DOHH2 (cell line): Measurements from ENCODE around the gene CTNNBL1.

Source experiments
- H3F3A ChIP-seq: fragments of 200-600 bp; sonication (generic), shearing (Covaris generic); 2 replicates; pipeline ENCODE4 v1.6.0; 2016; ENCODE audit warnings: antibody characterized with exemption, mild to moderate bottlenecking; ENCODE audit not compliant: control insufficient read depth, insufficient read depth
- H3K27ac ChIP-seq: fragments of 200-600 bp; sonication (generic); 2 replicates; pipeline ENCODE4 v1.5.1; 2014; ENCODE audit warnings: low read depth, mild to moderate bottlenecking, low read length, moderate library complexity
- H3K27me3 ChIP-seq: fragments of 200-600 bp; sonication (generic); 2 replicates; pipeline ENCODE4 v1.6.1; 2014; ENCODE audit warnings: mild to moderate bottlenecking, low read length, mixed read lengths; ENCODE audit not compliant: control insufficient read depth
- H3K36me3 ChIP-seq: fragments of 200-600 bp; sonication (generic); 2 replicates; pipeline ENCODE4 v1.6.1; 2014; ENCODE audit warnings: mild to moderate bottlenecking, low read length, moderate library complexity, mixed read lengths; ENCODE audit not compliant: control insufficient read depth
- H3K4me1 ChIP-seq: fragments of 200-600 bp; sonication (generic); 2 replicates; pipeline ENCODE4 v1.6.1; 2014; ENCODE audit warnings: mild to moderate bottlenecking, low read length, mixed read lengths; ENCODE audit not compliant: control insufficient read depth
- H3K4me2 ChIP-seq: fragments of 200-600 bp; sonication (generic); 2 replicates; pipeline ENCODE4 v1.6.0; 2014; ENCODE audit warnings: mild to moderate bottlenecking, low read length, moderate library complexity
- H3K4me3 ChIP-seq: fragments of 200-600 bp; sonication (generic); 2 replicates; pipeline ENCODE4 v1.5.1; 2014; ENCODE audit warnings: mild to moderate bottlenecking, low read length, mixed read lengths
- H3K79me2 ChIP-seq: fragments of 200-600 bp; sonication (generic); 2 replicates; pipeline ENCODE4 v1.6.1; 2014; ENCODE audit warnings: mild to moderate bottlenecking, low read length, mixed read lengths; ENCODE audit not compliant: control insufficient read depth
- H3K9me2 ChIP-seq: fragments of 200-600 bp; sonication (generic); replicated peaks from 2 replicates; pipeline ENCODE4 v1.6.1; 2014; ENCODE audit warnings: mild to moderate bottlenecking, low read length, mixed read lengths; ENCODE audit not compliant: control insufficient read depth
- H3K9me3 ChIP-seq: fragments of 200-600 bp; sonication (generic); 2 replicates; pipeline ENCODE4 v1.6.1; 2014; ENCODE audit warnings: antibody characterized with exemption, low read length, mixed read lengths; ENCODE audit not compliant: control insufficient read depth, insufficient read depth
- H4K20me1 ChIP-seq: fragments of 200-600 bp; sonication (generic); 2 replicates; pipeline ENCODE4 v1.6.0; 2014; ENCODE audit warnings: low read depth, mild to moderate bottlenecking, antibody characterized with exemption, low read length, moderate library complexity; ENCODE audit not compliant: control insufficient read depth, insufficient read depth
- EZH2phosphoT487 ChIP-seq: fragments of 200-600 bp; sonication (generic); IDR thresholded peaks from 2 replicates; pipeline ENCODE4 v1.6.1; 2017; ENCODE audit warnings: borderline replicate concordance, mild to moderate bottlenecking, antibody characterized with exemption, low read length, moderate library complexity, mixed read lengths
- TF ChIP-seq, protein P1 (sequence below): fragments of 200-600 bp; sonication (generic); IDR thresholded peaks from one replicate; pipeline ENCODE4 v1.5.1; 2014; ENCODE audit warnings: antibody characterized with exemption, mild to moderate bottlenecking, low read depth, low read length; ENCODE audit not compliant: poor library complexity, severe bottlenecking

CTNNBL1 gene

DNA sequence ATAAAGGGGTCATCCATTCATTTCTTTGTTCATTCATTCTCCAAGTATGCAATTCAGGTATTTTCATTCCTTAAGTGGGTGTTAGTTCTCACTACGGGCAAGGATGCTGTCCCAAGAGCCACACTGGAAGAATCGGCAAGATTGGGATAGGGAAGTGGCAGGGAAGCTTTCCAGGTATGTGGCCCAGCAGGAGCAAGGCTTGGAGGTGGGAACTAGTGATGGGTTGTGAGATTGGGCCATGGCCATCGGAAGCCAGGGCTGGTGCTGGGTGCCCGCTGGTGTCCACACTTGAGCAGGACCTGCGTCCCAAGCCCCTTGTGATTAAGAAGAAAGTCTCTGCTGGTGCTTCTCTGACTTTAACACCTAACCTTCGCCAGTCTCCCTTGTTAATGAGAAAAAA is 224.2 kb downstream of the CTNNBL1 start:
- Histone ChIP-seq H3F3A (no peaks in the 10 kb centered on the region), H3K27ac (no peak overlapping the region), H3K9me3 (no peaks in the 10 kb centered on the region), H3K4me2 (no peak overlapping the region), H3K36me3 (no peaks in the 10 kb centered on the region), H3K4me3 (no peak overlapping the region), H3K27me3 (peaks cover 37% of the 10 kb centered on the region), H3K4me1 (peaks cover 8% of the 10 kb centered on the region), H3K79me2 (no peaks in the 10 kb centered on the region), H3K9me2 (no peaks in the 10 kb centered on the region), H4K20me1 (no peaks in the 10 kb centered on the region; the same call in 1 of the 2 replicates)
- TF ChIP-seq, protein P1, sequence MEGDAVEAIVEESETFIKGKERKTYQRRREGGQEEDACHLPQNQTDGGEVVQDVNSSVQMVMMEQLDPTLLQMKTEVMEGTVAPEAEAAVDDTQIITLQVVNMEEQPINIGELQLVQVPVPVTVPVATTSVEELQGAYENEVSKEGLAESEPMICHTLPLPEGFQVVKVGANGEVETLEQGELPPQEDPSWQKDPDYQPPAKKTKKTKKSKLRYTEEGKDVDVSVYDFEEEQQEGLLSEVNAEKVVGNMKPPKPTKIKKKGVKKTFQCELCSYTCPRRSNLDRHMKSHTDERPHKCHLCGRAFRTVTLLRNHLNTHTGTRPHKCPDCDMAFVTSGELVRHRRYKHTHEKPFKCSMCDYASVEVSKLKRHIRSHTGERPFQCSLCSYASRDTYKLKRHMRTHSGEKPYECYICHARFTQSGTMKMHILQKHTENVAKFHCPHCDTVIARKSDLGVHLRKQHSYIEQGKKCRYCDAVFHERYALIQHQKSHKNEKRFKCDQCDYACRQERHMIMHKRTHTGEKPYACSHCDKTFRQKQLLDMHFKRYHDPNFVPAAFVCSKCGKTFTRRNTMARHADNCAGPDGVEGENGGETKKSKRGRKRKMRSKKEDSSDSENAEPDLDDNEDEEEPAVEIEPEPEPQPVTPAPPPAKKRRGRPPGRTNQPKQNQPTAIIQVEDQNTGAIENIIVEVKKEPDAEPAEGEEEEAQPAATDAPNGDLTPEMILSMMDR = no peak

DNA sequence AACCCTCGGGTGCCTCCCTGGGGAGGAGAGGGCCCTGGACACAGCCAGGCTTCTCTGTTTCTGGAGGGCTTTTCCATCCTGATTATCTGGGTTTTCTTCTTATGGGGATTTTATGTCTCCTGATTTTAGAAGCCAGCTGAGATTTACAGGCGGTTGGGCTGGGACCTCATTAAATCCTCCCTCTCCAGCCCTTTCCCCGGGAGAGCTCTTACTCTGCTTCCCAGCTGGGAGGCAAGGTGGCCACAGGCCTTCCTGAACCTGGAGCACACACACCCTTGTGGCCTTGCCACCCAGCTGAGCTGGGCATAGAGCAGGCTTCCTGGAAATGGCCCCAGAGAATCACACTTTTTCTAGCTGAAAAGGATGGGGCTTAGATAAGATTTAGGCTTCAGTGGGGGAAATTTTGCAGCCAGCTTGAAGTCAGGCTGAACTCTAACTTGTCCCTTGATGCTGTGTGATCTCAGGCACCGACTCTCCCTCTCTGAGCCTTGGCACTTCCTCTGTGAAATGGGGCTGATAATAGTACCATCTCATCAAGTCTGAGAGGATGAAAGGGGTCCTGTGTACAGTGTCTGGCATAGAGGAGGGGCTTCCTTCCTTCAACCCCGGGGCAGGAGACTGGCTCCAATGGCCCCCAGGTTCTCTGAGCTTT is 225.7 kb downstream of the CTNNBL1 start:
- H3F3A ChIP-seq = no peaks in the 10 kb centered on the region
- no peak overlapping the region for H3K27ac ChIP-seq
- H3K36me3 ChIP-seq = no peaks in the 10 kb centered on the region
- TF ChIP-seq EZH2phosphoT487 = no peak
- TF ChIP-seq, protein P1 = no peak
- H3K9me2 ChIP-seq = no peaks in the 10 kb centered on the region
- no peaks in the 10 kb centered on the region for H3K79me2 ChIP-seq
- H3K4me3 ChIP-seq = no peak overlapping the region
- H3K4me2 ChIP-seq = no peak overlapping the region
- H4K20me1 ChIP-seq = no peaks in the 10 kb centered on the region; the same call in 1 of the 2 replicates
- H3K27me3 ChIP-seq = peaks cover 35% of the 10 kb centered on the region
- H3K4me1 ChIP-seq = peaks cover 8% of the 10 kb centered on the region
- no peaks in the 10 kb centered on the region for H3K9me3 ChIP-seq

DNA sequence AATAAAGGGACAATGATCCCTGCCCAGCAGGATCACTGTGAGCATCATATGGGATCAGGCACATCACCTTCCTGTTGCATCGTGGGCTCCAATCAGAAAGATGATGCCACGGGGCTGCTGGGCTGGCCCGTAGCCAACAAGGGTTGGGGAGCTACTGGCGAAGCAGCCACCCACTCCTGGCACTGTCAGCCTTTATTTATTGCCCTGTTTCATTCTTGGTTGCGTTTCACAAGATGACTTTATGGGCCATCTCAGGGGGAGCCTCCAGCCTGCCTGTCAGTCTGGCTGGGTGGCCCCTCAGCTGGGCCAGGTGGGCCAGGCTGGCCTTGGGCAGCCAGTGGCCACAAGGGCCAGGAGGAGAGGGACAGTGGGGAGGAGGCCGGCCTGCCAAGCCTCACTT is 226.4 kb downstream of the CTNNBL1 start:
- no peaks in the 10 kb centered on the region for H3K9me2 ChIP-seq
- TF ChIP-seq EZH2phosphoT487 = no peak
- TF ChIP-seq, protein P1 = no peak
- no peaks in the 10 kb centered on the region for H3K9me3 ChIP-seq
- no peaks in the 10 kb centered on the region for H3K79me2 ChIP-seq
- H3K36me3 ChIP-seq = no peaks in the 10 kb centered on the region
- H3K27ac ChIP-seq = no peak overlapping the region
- no peak overlapping the region for H3K4me2 ChIP-seq
- no peak overlapping the region for H3K4me3 ChIP-seq
- peaks cover 32% of the 10 kb centered on the region for H3K27me3 ChIP-seq
- 0 out of 2 replicates have a peak, but pooled peaks cover under 1% of the 10 kb centered on the region for H3K4me1 ChIP-seq
- no peaks in the 10 kb centered on the region for H3F3A ChIP-seq
- no peaks in the 10 kb centered on the region; the same call in 1 of the 2 replicates for H4K20me1 ChIP-seq
